GM12873 (cell line): ENCODE results near the gene ARHGEF7.

ENCODE experiments used
- CTCF ChIP-seq: IDR thresholded peaks from 2 replicates; pipeline ENCODE4 v1.5.1; 2012; ENCODE audit warnings: low read depth, mild to moderate bottlenecking, moderate library complexity, low read length, control low read depth; ENCODE audit not compliant: insufficient read depth; ENCODE audit errors: missing control alignments

ARHGEF7 gene

DNA sequence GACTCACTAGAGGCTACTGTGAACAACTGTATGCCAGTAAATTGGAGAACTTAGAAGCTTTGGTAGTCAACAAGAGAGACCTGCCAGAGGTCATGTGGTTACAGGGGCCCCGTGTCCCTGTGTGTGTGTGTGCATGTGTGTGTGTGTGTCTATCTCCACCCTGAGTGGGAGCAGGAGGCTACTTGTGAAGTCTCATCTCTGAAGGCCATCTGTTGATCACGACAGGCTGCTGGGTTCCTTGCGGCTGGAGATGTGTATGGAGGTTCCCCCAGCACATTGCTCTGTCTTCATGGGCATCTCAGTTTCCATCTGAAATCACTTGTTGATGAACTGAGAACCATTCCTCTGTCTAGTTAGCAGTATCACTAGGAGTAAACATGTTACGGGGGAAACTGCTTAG, 147.2 kb downstream of the ARHGEF7 start:
- TF ChIP-seq CTCF = no peak

DNA sequence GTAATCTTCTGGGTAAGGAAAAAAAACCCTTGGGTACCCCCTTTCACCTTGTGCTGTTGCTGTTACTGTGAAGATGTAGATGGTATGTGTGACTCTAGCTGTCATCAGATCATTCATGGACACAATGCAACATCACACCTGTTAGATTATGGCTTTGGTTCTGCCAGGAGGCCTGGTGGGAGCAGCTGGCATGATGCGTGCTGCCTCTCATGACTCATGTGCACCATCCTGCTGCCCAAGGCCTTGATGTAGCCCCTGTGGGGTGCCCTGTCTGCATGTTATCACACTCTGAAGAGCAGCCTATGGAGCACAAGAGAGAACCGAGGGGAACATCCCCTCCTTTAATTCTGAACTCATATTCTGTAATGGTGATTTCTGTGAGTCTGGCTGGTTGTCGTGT, 147.6 kb downstream of the ARHGEF7 start:
- no peak for TF ChIP-seq CTCF

- TF ChIP-seq CTCF = no peak
Measured at GRCh38 chr13:111263566-111263965, 148.5 kb downstream of the ARHGEF7 start.

- TF ChIP-seq CTCF = no peak
Measured at GRCh38 chr13:111265006-111265700, 150.0 kb downstream of the ARHGEF7 start.

GRCh38 chr13:111265701-111266035, 150.6 kb downstream of the ARHGEF7 start:
- no peak for TF ChIP-seq CTCF

GRCh38 chr13:111267205-111267604, 152.1 kb downstream of the ARHGEF7 start:
- no peak for TF ChIP-seq CTCF

DNA sequence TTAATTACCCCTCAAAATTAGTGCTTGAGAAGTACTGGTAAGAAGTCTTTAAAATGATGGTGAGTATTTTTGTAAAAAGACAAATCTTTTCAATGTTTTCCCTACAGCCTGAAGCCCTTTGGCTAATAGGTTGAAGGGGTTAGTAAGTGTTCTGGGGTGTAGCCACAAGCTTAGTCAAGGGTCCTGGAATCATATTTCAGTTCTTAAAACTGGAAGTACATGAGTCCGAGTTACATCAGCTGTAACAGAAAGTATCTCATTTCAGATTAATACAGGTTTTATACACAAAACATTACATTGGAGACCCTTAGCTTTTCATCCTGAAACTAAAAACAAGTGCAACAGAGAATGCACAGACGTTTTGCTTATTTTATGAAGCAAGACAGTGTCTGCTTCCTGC, 152.7 kb downstream of the ARHGEF7 start:
- TF ChIP-seq CTCF = no peak
